Hepatocyte (in vitro differentiated cells): ENCODE results near the gene ARID5A. TPM values are rescaled to one million over a fixed set of nuclear protein-coding genes. Genes with fewer than 3 reads are reported as not detected.

ENCODE experiments used
- DNase-seq: peaks from one replicate; pipeline ENCODE4 v3.0.0-alpha.2; 2016; ENCODE audit warnings: low spot score
- H2AFZ ChIP-seq: fragments of 200-600 bp; sonication (generic); 2 replicates; pipeline ENCODE4 v1.6.0; 2016; ENCODE audit warnings: antibody characterized with exemption, mild to moderate bottlenecking
- H3K27ac ChIP-seq: fragments of 200-600 bp; sonication (generic); 2 replicates; pipeline ENCODE4 v1.5.1; 2016; ENCODE audit warnings: mild to moderate bottlenecking
- H3K27me3 ChIP-seq: fragments of 200-600 bp; sonication (generic); 2 replicates; pipeline ENCODE4 v1.6.1; 2016
- H3K36me3 ChIP-seq: fragments of 200-600 bp; sonication (generic); replicated peaks from 2 replicates; pipeline ENCODE4 v1.5.1; 2016; ENCODE audit warnings: low read depth; ENCODE audit not compliant: insufficient read depth
- H3K4me1 ChIP-seq: fragments of 200-600 bp; sonication (generic); 2 replicates; pipeline ENCODE4 v1.5.1; 2016; ENCODE audit warnings: mild to moderate bottlenecking, moderate library complexity; ENCODE audit not compliant: insufficient read depth
- H3K4me2 ChIP-seq: fragments of 200-600 bp; sonication (generic); 2 replicates; pipeline ENCODE4 v1.6.0; 2016
- H3K4me3 ChIP-seq: fragments of 200-600 bp; sonication (generic); 2 replicates; pipeline ENCODE4 v1.5.1; 2016; ENCODE audit warnings: mild to moderate bottlenecking
- H3K79me2 ChIP-seq: fragments of 200-600 bp; sonication (generic); 2 replicates; pipeline ENCODE4 v1.6.0; 2017; ENCODE audit warnings: mild to moderate bottlenecking
- H3K9me2 ChIP-seq: fragments of 200-600 bp; sonication (generic); replicated peaks from 2 replicates; pipeline ENCODE4 v1.6.0; 2017; ENCODE audit warnings: mild to moderate bottlenecking; ENCODE audit not compliant: insufficient read depth
- H3K9me3 ChIP-seq: fragments of 200-600 bp; sonication (generic); 2 replicates; pipeline ENCODE4 v1.5.1; 2016; ENCODE audit warnings: low read depth, mild to moderate bottlenecking
- H4K20me1 ChIP-seq: fragments of 200-600 bp; sonication (generic); 2 replicates; pipeline ENCODE4 v1.6.0; 2016; ENCODE audit warnings: mild to moderate bottlenecking; ENCODE audit not compliant: insufficient read depth, poor library complexity, severe bottlenecking
- CTCF ChIP-seq: fragments of 200-600 bp; sonication (generic); IDR thresholded peaks from 2 replicates; pipeline ENCODE4 v1.5.1; 2016; ENCODE audit warnings: antibody characterized with exemption, mild to moderate bottlenecking; ENCODE audit not compliant: poor library complexity
- EZH2 ChIP-seq: fragments of 200-600 bp; sonication (generic); IDR thresholded peaks from 2 replicates; pipeline ENCODE4 v1.6.1; 2016; ENCODE audit warnings: antibody characterized with exemption, mild to moderate bottlenecking, borderline replicate concordance
- EZH2phosphoT487 ChIP-seq: fragments of 200-600 bp; sonication (generic); IDR thresholded peaks from one replicate; pipeline ENCODE4 v1.6.1; 2018; ENCODE audit warnings: antibody characterized with exemption, mild to moderate bottlenecking, low read depth, moderate library complexity; ENCODE audit not compliant: unreplicated experiment, severe bottlenecking
- WGBS: methylation state at CpG from one replicate; pipeline ENCODE4 v1.1.6; 2016; ENCODE audit warnings: low lambda C conversion rate; ENCODE audit errors: missing lambda C conversion rate; 5-methylcytosine and 5-hydroxymethylcytosine counted together
- polyA plus RNA-seq: library from polyadenylated mRNA; unstranded; fragments of >200 nt; fragmentation: Nextera tagmentation; extraction: Ambion mirVana; gene quantifications from 2 replicates; pipeline ENCODE4 v1.2.1, GENCODE V29; 2016
- total RNA-seq: library from RNA; depleted of rRNA; stranded (reverse); fragments of >200 nt; gene quantifications from 2 replicates; pipeline ENCODE4 v1.2.3, GENCODE V29; 2014

Gene ARID5A
- total and polyA plus RNA-seq, 2 experiments from 2014 or later, result 6.9 to 13.3 TPM

GRCh38 chr2:96579422-96579821 lies 42.9 kb downstream of the ARID5A start:
- H3K27me3 ChIP-seq, result no peaks in the 10 kb centered on the region
- WGBS, result 98% methylated on average over 2 of the region's 2 CpGs
- no peaks in the 10 kb centered on the region for H3K36me3 ChIP-seq
- H3K4me1 ChIP-seq, result peaks cover 7% of the 10 kb centered on the region
- no peaks in the 10 kb centered on the region for H4K20me1 ChIP-seq
- H2AFZ ChIP-seq, result no peak overlapping the region
- H3K9me2 ChIP-seq, result no peaks in the 10 kb centered on the region
- H3K4me3 ChIP-seq, result no peak overlapping the region
- no peak for DNase-seq
- H3K9me3 ChIP-seq, result no peaks in the 10 kb centered on the region
- no peak overlapping the region for H3K4me2 ChIP-seq
- TF ChIP-seq EZH2 (no peak), EZH2phosphoT487 (no peak), CTCF (no peak)
- H3K27ac ChIP-seq, result no peak overlapping the region
- H3K79me2 ChIP-seq, result no peaks in the 10 kb centered on the region

- H3K27ac ChIP-seq, result no peak overlapping the region
- no peak overlapping the region for H3K4me3 ChIP-seq
- no peaks in the 10 kb centered on the region for H3K9me2 ChIP-seq
- peak; percentile 44 for DNase-seq
- TF ChIP-seq EZH2, result no peak
- no peak for TF ChIP-seq EZH2phosphoT487
- peak; percentile 45 for TF ChIP-seq CTCF
- H2AFZ ChIP-seq, result no peak overlapping the region
- no peaks in the 10 kb centered on the region for H3K36me3 ChIP-seq
- H3K79me2 ChIP-seq, result no peaks in the 10 kb centered on the region
- H3K4me2 ChIP-seq, result no peak overlapping the region
- no peaks in the 10 kb centered on the region for H3K9me3 ChIP-seq
- H4K20me1 ChIP-seq, result no peaks in the 10 kb centered on the region
- H3K27me3 ChIP-seq, result no peaks in the 10 kb centered on the region
- H3K4me1 ChIP-seq, result no peaks in the 10 kb centered on the region
- 78% methylated on average over 4 of the region's 4 CpGs for WGBS
Measured at GRCh38 chr2:96580771-96581170, 44.2 kb downstream of the ARID5A start.

- 87% methylated on average over 4 of the region's 4 CpGs for WGBS
- no peaks in the 10 kb centered on the region for H3K27me3 ChIP-seq
- DNase-seq, result no peak
- H3K4me2 ChIP-seq, result no peak overlapping the region
- no peaks in the 10 kb centered on the region for H3K79me2 ChIP-seq
- no peaks in the 10 kb centered on the region for H4K20me1 ChIP-seq
- no peak overlapping the region for H3K4me3 ChIP-seq
- no peaks in the 10 kb centered on the region for H3K9me3 ChIP-seq
- no peak overlapping the region for H3K27ac ChIP-seq
- H3K36me3 ChIP-seq, result no peaks in the 10 kb centered on the region
- no peaks in the 10 kb centered on the region for H3K9me2 ChIP-seq
- H3K4me1 ChIP-seq, result no peaks in the 10 kb centered on the region
- TF ChIP-seq EZH2 (no peak), EZH2phosphoT487 (no peak), CTCF (no peak)
- H2AFZ ChIP-seq, result no peak overlapping the region
Measured at GRCh38 chr2:96584017-96584416, 47.5 kb downstream of the ARID5A start.

GRCh38 chr2:96587843-96588242 lies 51.3 kb downstream of the ARID5A start:
- H3K27ac ChIP-seq, result no peak overlapping the region
- no peak overlapping the region for H2AFZ ChIP-seq
- H4K20me1 ChIP-seq, result no peaks in the 10 kb centered on the region
- no peaks in the 10 kb centered on the region for H3K9me2 ChIP-seq
- no peak overlapping the region for H3K4me3 ChIP-seq
- no peaks in the 10 kb centered on the region for H3K36me3 ChIP-seq
- DNase-seq, result no peak
- no peaks in the 10 kb centered on the region for H3K79me2 ChIP-seq
- no peaks in the 10 kb centered on the region for H3K27me3 ChIP-seq
- TF ChIP-seq CTCF (no peak), EZH2 (no peak), EZH2phosphoT487 (no peak)
- WGBS, result 95% methylated on average over 1 of the region's 1 CpG
- no peaks in the 10 kb centered on the region for H3K9me3 ChIP-seq
- H3K4me2 ChIP-seq, result no peak overlapping the region
- no peaks in the 10 kb centered on the region for H3K4me1 ChIP-seq
